Hepatocyte (in vitro differentiated cells): ENCODE data around the gene CTXN2.

ENCODE experiments used
- EZH2 ChIP-seq: fragments of 200-600 bp; sonication (generic); IDR thresholded peaks from 2 replicates; pipeline ENCODE4 v1.6.1; 2016; ENCODE audit warnings: antibody characterized with exemption, mild to moderate bottlenecking, borderline replicate concordance
- EZH2phosphoT487 ChIP-seq: fragments of 200-600 bp; sonication (generic); IDR thresholded peaks from one replicate; pipeline ENCODE4 v1.6.1; 2018; ENCODE audit warnings: antibody characterized with exemption, mild to moderate bottlenecking, low read depth, moderate library complexity; ENCODE audit not compliant: unreplicated experiment, severe bottlenecking
- TF ChIP-seq, protein P1 (sequence below): fragments of 200-600 bp; sonication (generic); IDR thresholded peaks from 2 replicates; pipeline ENCODE4 v1.5.1; 2016; ENCODE audit warnings: antibody characterized with exemption, mild to moderate bottlenecking; ENCODE audit not compliant: poor library complexity

DNA sequence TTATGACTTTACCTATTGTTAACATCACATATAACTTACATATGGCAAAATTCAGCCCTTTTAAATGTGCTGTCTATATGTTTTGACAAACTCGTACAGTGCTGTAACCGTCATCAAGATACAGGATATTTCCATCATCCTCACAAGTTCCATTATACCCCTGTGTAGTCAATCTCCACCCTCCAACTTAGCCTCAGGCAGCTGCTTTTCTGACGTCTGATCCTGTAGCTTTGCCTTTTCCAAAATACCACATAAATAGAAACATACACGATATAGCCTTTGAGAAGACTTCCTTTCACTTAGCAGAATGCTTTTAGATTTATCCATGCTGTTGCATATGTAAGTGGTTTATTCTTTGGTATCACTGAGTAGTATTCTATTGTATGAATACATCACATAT lies 61.7 kb downstream of the CTXN2 start:
- TF ChIP-seq, protein P1, sequence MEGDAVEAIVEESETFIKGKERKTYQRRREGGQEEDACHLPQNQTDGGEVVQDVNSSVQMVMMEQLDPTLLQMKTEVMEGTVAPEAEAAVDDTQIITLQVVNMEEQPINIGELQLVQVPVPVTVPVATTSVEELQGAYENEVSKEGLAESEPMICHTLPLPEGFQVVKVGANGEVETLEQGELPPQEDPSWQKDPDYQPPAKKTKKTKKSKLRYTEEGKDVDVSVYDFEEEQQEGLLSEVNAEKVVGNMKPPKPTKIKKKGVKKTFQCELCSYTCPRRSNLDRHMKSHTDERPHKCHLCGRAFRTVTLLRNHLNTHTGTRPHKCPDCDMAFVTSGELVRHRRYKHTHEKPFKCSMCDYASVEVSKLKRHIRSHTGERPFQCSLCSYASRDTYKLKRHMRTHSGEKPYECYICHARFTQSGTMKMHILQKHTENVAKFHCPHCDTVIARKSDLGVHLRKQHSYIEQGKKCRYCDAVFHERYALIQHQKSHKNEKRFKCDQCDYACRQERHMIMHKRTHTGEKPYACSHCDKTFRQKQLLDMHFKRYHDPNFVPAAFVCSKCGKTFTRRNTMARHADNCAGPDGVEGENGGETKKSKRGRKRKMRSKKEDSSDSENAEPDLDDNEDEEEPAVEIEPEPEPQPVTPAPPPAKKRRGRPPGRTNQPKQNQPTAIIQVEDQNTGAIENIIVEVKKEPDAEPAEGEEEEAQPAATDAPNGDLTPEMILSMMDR = no peak
- no peak for TF ChIP-seq EZH2phosphoT487
- no peak for TF ChIP-seq EZH2
